BJ (cell line): ENCODE data around the gene PLGRKT. TPM values are rescaled to one million over a fixed set of nuclear protein-coding genes. Genes with fewer than 3 reads are reported as not detected.

Experiments
- CTCF ChIA-PET: fragments of 350-600 bp; formaldehyde crosslinking; extraction: SDS; loops from one replicate; lab custom pipeline; 2021; ENCODE audit warnings: antibody characterized with exemption, inconsistent platforms; lab: Yijun Ruan, JAX
- POLR2A ChIA-PET: fragments of 300-600 bp; sonication (Branson Sonifier 250); formaldehyde crosslinking; extraction: SDS; loops from one replicate; lab custom pipeline; 2021; ENCODE audit warnings: antibody characterized with exemption; lab: Charles Lee
- DNase-seq: peaks from one replicate; pipeline ENCODE4 v3.0.0-alpha.2; 2011; ENCODE audit warnings: low read depth
- H3K27me3 ChIP-seq: 2 replicates; pipeline ENCODE4 v1.6.0; 2011; ENCODE audit warnings: low read length; ENCODE audit not compliant: control insufficient read depth, insufficient read depth
- H3K36me3 ChIP-seq: 2 replicates; pipeline ENCODE4 v1.5.1; 2011; ENCODE audit warnings: low read length; ENCODE audit not compliant: control insufficient read depth, insufficient read depth
- H3K4me3 ChIP-seq: 2 replicates; pipeline ENCODE4 v1.5.1; 2011; ENCODE audit warnings: low read depth, mild to moderate bottlenecking, control low read depth, low read length
- CTCF ChIP-seq: IDR thresholded peaks from 2 replicates; pipeline ENCODE4 v1.5.1; 2011; ENCODE audit warnings: low read depth, mild to moderate bottlenecking, control low read depth, inconsistent platforms, low read length, moderate library complexity; ENCODE audit not compliant: insufficient read depth
- polyA plus RNA-seq: library from polyadenylated mRNA; depleted of rRNA; stranded (reverse); fragments of >200 nt; gene quantifications from 2 replicates; pipeline ENCODE4 v1.2.3, GENCODE V29; 2011

PLGRKT gene
- polyA plus RNA-seq, 1 experiment = 7.7 TPM

GRCh38 chr9:5393497-5393896, 44.2 kb downstream of the PLGRKT start:
- CTCF ChIA-PET = no interaction called here
- no peak for TF ChIP-seq CTCF
- no peaks in the 10 kb centered on the region for H3K27me3 ChIP-seq
- POLR2A ChIA-PET = no interaction called here
- no peak overlapping the region for H3K4me3 ChIP-seq
- no peaks in the 10 kb centered on the region for H3K36me3 ChIP-seq
- DNase-seq = no peak

- TF ChIP-seq CTCF = no peak
Measured at GRCh38 chr9:5392285-5392684, 45.4 kb downstream of the PLGRKT start.

GRCh38 chr9:5389109-5389732, 48.5 kb downstream of the PLGRKT start:
- POLR2A ChIA-PET = no interaction called here
- no peak for TF ChIP-seq CTCF
- CTCF ChIA-PET = no interaction called here
- Histone ChIP-seq H3K36me3 (no peaks in the 10 kb centered on the region), H3K4me3 (no peak overlapping the region), H3K27me3 (no peaks in the 10 kb centered on the region)
- peak; percentile 37 for DNase-seq

More at GRCh38 chr9:5392285-5392684, 45.4 kb downstream of the PLGRKT start:
- Histone ChIP-seq H3K36me3 (no peaks in the 10 kb centered on the region), H3K27me3 (no peaks in the 10 kb centered on the region), H3K4me3 (no peak overlapping the region)
- CTCF ChIA-PET = no interaction called here
- POLR2A ChIA-PET = no interaction called here
- no peak for DNase-seq

GRCh38 chr9:5388026-5388819, 49.5 kb downstream of the PLGRKT start:
- DNase-seq = no peak
- no peaks in the 10 kb centered on the region for H3K36me3 ChIP-seq
- no peak overlapping the region for H3K4me3 ChIP-seq
- POLR2A ChIA-PET = no interaction called here
- CTCF ChIA-PET = no interaction called here
- no peak for TF ChIP-seq CTCF
- H3K27me3 ChIP-seq = no peaks in the 10 kb centered on the region

- CTCF ChIA-PET = no interaction called here
Measured at GRCh38 chr9:5384436-5384835, 53.3 kb downstream of the PLGRKT start.

More at GRCh38 chr9:5384436-5384835, 53.3 kb downstream of the PLGRKT start:
- no peaks in the 10 kb centered on the region for H3K36me3 ChIP-seq
- no peaks in the 10 kb centered on the region for H3K27me3 ChIP-seq
- POLR2A ChIA-PET = no interaction called here
- TF ChIP-seq CTCF = no peak
- DNase-seq = no peak
- no peak overlapping the region for H3K4me3 ChIP-seq
